MG63 (cell line): ENCODE data around the gene GYG1. TPM values are rescaled to one million over a fixed set of nuclear protein-coding genes. Genes with fewer than 3 reads are reported as not detected.

Source experiments
- DNase-seq: peaks from one replicate; pipeline ENCODE4 v3.0.0-alpha.2; 2020
- H3K27me3 ChIP-seq: fragments of 250-450 bp; sonication (Bioruptor Pico); 2 replicates; pipeline ENCODE4 v1.5.1; 2020; ENCODE audit warnings: mild to moderate bottlenecking, moderate library complexity
- H3K36me3 ChIP-seq: fragments of 250-450 bp; sonication (Bioruptor Pico); 2 replicates; pipeline ENCODE4 v1.5.1; 2020; ENCODE audit warnings: mild to moderate bottlenecking, moderate library complexity
- H3K4me3 ChIP-seq: fragments of 250-450 bp; sonication (Bioruptor Pico); 2 replicates; pipeline ENCODE4 v1.5.1; 2020; ENCODE audit warnings: mild to moderate bottlenecking, moderate library complexity
- H3K9me3 ChIP-seq: fragments of 250-450 bp; sonication (Bioruptor Pico); 2 replicates; pipeline ENCODE4 v1.5.1; 2020; ENCODE audit warnings: mild to moderate bottlenecking, moderate library complexity
- total RNA-seq: library from RNA; depleted of rRNA; stranded (reverse); fragments of >200 nt; shearing (Covaris generic); gene quantifications from 2 replicates; pipeline ENCODE4 v1.2.3, GENCODE V29; 2014; ENCODE audit warnings: low replicate concordance

GYG1 gene
- total RNA-seq, 1 experiment from 2014 or later, result 76.3 TPM

- peaks cover 41% of the 10 kb centered on the region for H3K36me3 ChIP-seq
- DNase-seq, result no peak
- H3K27me3 ChIP-seq, result no peaks in the 10 kb centered on the region
- H3K9me3 ChIP-seq, result no peaks in the 10 kb centered on the region
- no peak overlapping the region for H3K4me3 ChIP-seq
These were observed 13.3 kb downstream of the GYG1 start for GRCh38 chr3:149004622-149005021.

- Histone ChIP-seq H3K9me3 (no peaks in the 10 kb centered on the region), H3K27me3 (no peaks in the 10 kb centered on the region), H3K4me3 (no peak overlapping the region), H3K36me3 (peaks cover 47% of the 10 kb centered on the region)
- DNase-seq, result no peak
These were observed 14.1 kb downstream of the GYG1 start for GRCh38 chr3:149005416-149005815.

GRCh38 chr3:149007567-149008257 lies 16.4 kb downstream of the GYG1 start:
- no peak for DNase-seq
- H3K27me3 ChIP-seq, result no peaks in the 10 kb centered on the region
- H3K9me3 ChIP-seq, result no peaks in the 10 kb centered on the region
- H3K4me3 ChIP-seq, result no peak overlapping the region
- peaks cover 64% of the 10 kb centered on the region for H3K36me3 ChIP-seq

- peaks cover 66% of the 10 kb centered on the region for H3K36me3 ChIP-seq
- H3K27me3 ChIP-seq, result no peaks in the 10 kb centered on the region
- H3K9me3 ChIP-seq, result no peaks in the 10 kb centered on the region
- no peak for DNase-seq
- no peak overlapping the region for H3K4me3 ChIP-seq
These were observed 18.4 kb downstream of the GYG1 start for GRCh38 chr3:149009732-149010131.

- Histone ChIP-seq H3K4me3 (no peak overlapping the region), H3K27me3 (no peaks in the 10 kb centered on the region), H3K36me3 (peaks cover 64% of the 10 kb centered on the region), H3K9me3 (no peaks in the 10 kb centered on the region)
- no peak for DNase-seq
These were observed 19.2 kb downstream of the GYG1 start for GRCh38 chr3:149010504-149010951.

- Histone ChIP-seq H3K4me3 (no peak overlapping the region), H3K27me3 (no peaks in the 10 kb centered on the region), H3K9me3 (no peaks in the 10 kb centered on the region), H3K36me3 (peaks cover 62% of the 10 kb centered on the region)
- DNase-seq, result no peak
These were observed 19.6 kb downstream of the GYG1 start for GRCh38 chr3:149010966-149011365.

- Histone ChIP-seq H3K9me3 (no peaks in the 10 kb centered on the region), H3K4me3 (no peak overlapping the region), H3K36me3 (peaks cover 55% of the 10 kb centered on the region), H3K27me3 (no peaks in the 10 kb centered on the region)
- no peak for DNase-seq
These were observed 20.3 kb downstream of the GYG1 start for GRCh38 chr3:149011676-149012075.

- Histone ChIP-seq H3K4me3 (no peak overlapping the region), H3K27me3 (no peaks in the 10 kb centered on the region), H3K9me3 (no peaks in the 10 kb centered on the region), H3K36me3 (peaks cover 47% of the 10 kb centered on the region)
- DNase-seq, result no peak
These were observed 22.4 kb downstream of the GYG1 start for GRCh38 chr3:149013726-149014125.

- no peaks in the 10 kb centered on the region for H3K9me3 ChIP-seq
- no peak for DNase-seq
These were observed 24.1 kb downstream of the GYG1 start for GRCh38 chr3:149015393-149015792.

GRCh38 chr3:149016242-149016641 lies 24.9 kb downstream of the GYG1 start:
- H3K27me3 ChIP-seq, result no peaks in the 10 kb centered on the region
- DNase-seq, result no peak

More at GRCh38 chr3:149015393-149015792, 24.1 kb downstream of the GYG1 start:
- H3K27me3 ChIP-seq, result no peaks in the 10 kb centered on the region
- H3K4me3 ChIP-seq, result no peak overlapping the region
- H3K36me3 ChIP-seq, result peaks cover 36% of the 10 kb centered on the region

GRCh38 chr3:149016669-149017541 lies 25.6 kb downstream of the GYG1 start:
- Histone ChIP-seq H3K4me3 (no peak overlapping the region), H3K27me3 (no peaks in the 10 kb centered on the region)
- no peak for DNase-seq

More at GRCh38 chr3:149016242-149016641, 24.9 kb downstream of the GYG1 start:
- H3K9me3 ChIP-seq, result no peaks in the 10 kb centered on the region
- no peak overlapping the region for H3K4me3 ChIP-seq
- peaks cover 36% of the 10 kb centered on the region for H3K36me3 ChIP-seq

GRCh38 chr3:149018247-149018646 lies 26.9 kb downstream of the GYG1 start:
- Histone ChIP-seq H3K9me3 (no peaks in the 10 kb centered on the region), H3K27me3 (no peaks in the 10 kb centered on the region), H3K36me3 (peaks cover 31% of the 10 kb centered on the region), H3K4me3 (no peak overlapping the region)
- no peak for DNase-seq

More at GRCh38 chr3:149016669-149017541, 25.6 kb downstream of the GYG1 start:
- peaks cover 31% of the 10 kb centered on the region for H3K36me3 ChIP-seq
- H3K9me3 ChIP-seq, result no peaks in the 10 kb centered on the region

GRCh38 chr3:149019580-149019979 lies 28.2 kb downstream of the GYG1 start:
- Histone ChIP-seq H3K27me3 (no peaks in the 10 kb centered on the region), H3K9me3 (no peaks in the 10 kb centered on the region; the same call in 1 of the 2 replicates), H3K4me3 (no peak overlapping the region), H3K36me3 (peaks cover 39% of the 10 kb centered on the region)
- no peak for DNase-seq

- DNase-seq, result peak; percentile 58
These were observed 29.0 kb downstream of the GYG1 start for GRCh38 chr3:149020196-149020838.

GRCh38 chr3:149020839-149021252 lies 29.5 kb downstream of the GYG1 start:
- Histone ChIP-seq H3K9me3 (peaks cover 3% of the 10 kb centered on the region), H3K36me3 (peaks cover 52% of the 10 kb centered on the region), H3K27me3 (no peaks in the 10 kb centered on the region), H3K4me3 (no peak overlapping the region)
- DNase-seq, result no peak

More at GRCh38 chr3:149020196-149020838, 29.0 kb downstream of the GYG1 start:
- no peaks in the 10 kb centered on the region for H3K27me3 ChIP-seq
- H3K36me3 ChIP-seq, result peaks cover 46% of the 10 kb centered on the region
- no peak overlapping the region for H3K4me3 ChIP-seq
- peaks cover 3% of the 10 kb centered on the region for H3K9me3 ChIP-seq

- H3K9me3 ChIP-seq, result peaks cover 3% of the 10 kb centered on the region
- DNase-seq, result no peak
- no peaks in the 10 kb centered on the region for H3K27me3 ChIP-seq
- peaks cover 62% of the 10 kb centered on the region for H3K36me3 ChIP-seq
- no peak overlapping the region for H3K4me3 ChIP-seq
These were observed 30.5 kb downstream of the GYG1 start for GRCh38 chr3:149021830-149022229.

- H3K4me3 ChIP-seq, result no peak overlapping the region
- H3K36me3 ChIP-seq, result peaks cover 70% of the 10 kb centered on the region
- H3K9me3 ChIP-seq, result peaks cover 3% of the 10 kb centered on the region
- DNase-seq, result peak; percentile 14
- H3K27me3 ChIP-seq, result no peaks in the 10 kb centered on the region
These were observed 32.6 kb downstream of the GYG1 start for GRCh38 chr3:149023951-149024350.
